GM19193 (cell line): ENCODE measurements around the gene MAVS.

Experiments
- POLR2A ChIP-seq: IDR thresholded peaks from 4 replicates; pipeline ENCODE4 v1.6.1; 2011; ENCODE audit not compliant: insufficient read depth, insufficient read length; ENCODE audit errors: extremely low read depth

MAVS gene

GRCh38 chr20:3888622-3889488 is 42.2 kb downstream of the MAVS start, which contains the start of gene PANK2:
Gene PANK2, plus strand, starts transcription at chr20:3889387.
- peak; percentile 78 for TF ChIP-seq POLR2A

GRCh38 chr20:3889489-3890397 is 43.1 kb downstream of the MAVS start:
- TF ChIP-seq POLR2A = no peak

- no peak for TF ChIP-seq POLR2A
Measured at GRCh38 chr20:3890398-3890751, 43.7 kb downstream of the MAVS start.

- TF ChIP-seq POLR2A = no peak
Measured at GRCh38 chr20:3890999-3891929, 44.6 kb downstream of the MAVS start.

- no peak for TF ChIP-seq POLR2A
Measured at GRCh38 chr20:3894796-3895195, 48.2 kb downstream of the MAVS start.

- TF ChIP-seq POLR2A = no peak
Measured at GRCh38 chr20:3896302-3896701, 49.7 kb downstream of the MAVS start.

DNA sequence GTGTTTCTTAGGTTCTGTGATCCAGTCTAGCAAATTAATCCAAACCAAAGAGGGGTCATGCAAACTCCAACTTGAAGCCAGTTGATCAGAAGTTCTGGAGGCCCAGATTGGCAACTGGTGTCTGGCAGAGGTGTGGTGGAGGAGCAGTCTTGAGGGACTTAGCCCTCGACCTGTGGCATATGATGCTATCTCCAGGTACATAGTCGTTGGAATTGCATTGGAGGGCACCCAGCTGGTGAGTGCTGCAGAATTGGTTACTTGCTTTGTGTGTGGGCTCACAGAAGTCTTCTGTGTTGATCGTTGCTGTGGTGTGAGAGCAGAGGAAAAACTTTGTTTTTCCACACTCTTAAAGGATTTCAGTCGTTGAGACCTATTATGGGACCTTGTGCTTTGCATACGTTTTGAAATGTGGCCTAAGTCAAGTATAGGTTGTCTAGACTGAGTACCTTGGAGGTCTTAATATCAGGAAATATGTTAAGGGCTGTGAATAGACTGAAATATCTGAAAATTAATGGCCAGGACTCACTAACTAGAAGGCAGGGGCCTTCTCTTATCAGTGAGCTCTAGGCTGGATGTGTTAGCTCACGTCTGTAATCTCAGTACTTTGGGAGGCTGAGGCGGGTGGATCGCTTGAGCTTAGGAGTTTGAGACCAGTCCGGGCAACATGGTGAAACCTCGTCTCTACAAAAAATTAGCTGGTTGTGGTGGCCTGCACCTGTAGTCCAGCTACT is 50.4 kb downstream of the MAVS start:
- no peak for TF ChIP-seq POLR2A

- no peak for TF ChIP-seq POLR2A
Measured at GRCh38 chr20:3898639-3899038, 52.0 kb downstream of the MAVS start.

GRCh38 chr20:3900187-3900604 is 53.6 kb downstream of the MAVS start:
- no peak for TF ChIP-seq POLR2A

DNA sequence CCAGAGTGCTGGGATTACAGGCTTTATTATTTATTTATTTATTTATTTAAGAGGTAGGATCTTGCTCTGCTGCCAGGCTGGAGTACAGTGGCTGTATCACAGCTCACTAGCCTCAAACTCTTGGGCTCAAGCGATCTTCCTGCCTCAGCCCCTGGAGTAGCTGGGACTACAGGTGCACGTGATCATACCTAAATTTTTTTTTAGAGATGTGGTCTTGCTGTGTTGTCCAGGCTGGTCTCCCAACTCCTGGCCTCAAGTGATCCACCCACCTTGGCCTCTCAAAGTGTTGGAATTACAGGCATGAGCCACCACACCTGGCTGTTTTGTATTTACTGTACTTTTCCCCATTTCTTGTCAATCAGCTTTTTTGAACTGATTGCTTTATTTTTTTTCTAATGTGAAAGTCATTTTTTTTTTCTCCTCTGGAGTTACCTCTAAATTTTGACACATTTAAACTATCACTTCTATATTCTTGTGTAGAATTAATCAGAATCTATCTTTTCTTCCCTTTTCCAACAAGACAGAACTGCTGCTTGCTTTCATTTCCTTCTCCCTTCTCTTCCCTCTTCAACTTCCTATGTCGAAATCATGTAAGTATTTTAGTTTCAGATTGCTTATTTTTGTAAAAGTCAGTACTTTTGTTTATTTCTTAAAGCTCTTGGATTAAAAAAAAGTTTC is 54.5 kb downstream of the MAVS start:
- TF ChIP-seq POLR2A = no peak

GRCh38 chr20:3901706-3902440 is 55.2 kb downstream of the MAVS start:
- no peak for TF ChIP-seq POLR2A

GRCh38 chr20:3902446-3902845 is 55.8 kb downstream of the MAVS start:
- TF ChIP-seq POLR2A = no peak

- no peak for TF ChIP-seq POLR2A
Measured at GRCh38 chr20:3904224-3904623, 57.6 kb downstream of the MAVS start.

GRCh38 chr20:3904857-3905256 is 58.2 kb downstream of the MAVS start:
- TF ChIP-seq POLR2A = no peak
